Measurements from ENCODE around the gene AGBL4.

GRCh38 chr1:49436865-49437264, 586.9 kb downstream of the AGBL4 start:
- TF ChIP-seq ZNF121 (tag by site-specific recombination; IDR thresholded peaks at IDR 0.05) (no peak), ZNF175 (tag by site-specific recombination; IDR thresholded peaks at IDR 0.05) (no peak)

Measured in HEK293 (cell line).